Metanephros (tissue), 1 donor: ENCODE data around the gene SEPTIN2. TPM values are rescaled to one million over a fixed set of nuclear protein-coding genes. Genes with fewer than 3 reads are reported as not detected.

Experiments
- total RNA-seq: library from RNA; depleted of rRNA; stranded (reverse); fragments of >200 nt; gene quantifications from one replicate; pipeline ENCODE4 v1.2.3, GENCODE V29; 2014

SEPTIN2 gene
- 377 TPM for total RNA-seq

GRCh38 chr2:241315879-241316631 is at the start of gene SEPTIN2:
TSS of gene SEPTIN2 (plus strand) at chr2:241315925. CDS start at chr2:241324233, 8,308 bp downstream.

GRCh38 chr2:241315093-241315878 is 439 bp upstream of the SEPTIN2 start, which contains the start of gene HDLBP:
TSS of gene HDLBP (minus strand) at chr2:241315672. CDS start at chr2:241266869, 48,803 bp downstream.

GRCh38 chr2:241355983-241356870 is 40.5 kb downstream of the SEPTIN2 start, which contains the start of gene FARP2:
TSS of gene FARP2 (plus strand) at chr2:241356285. CDS start at chr2:241373108, 16,823 bp downstream.

Other genes with a start within 250 kb of the SEPTIN2 start
- 48.5 TPM for gene MTERF4, start 213.6 kb upstream of the SEPTIN2 start, total RNA-seq
- gene PASK, start 166.5 kb upstream of the SEPTIN2 start, total RNA-seq: 12.3 TPM
- 24.2 TPM for gene PPP1R7, start 165.5 kb upstream of the SEPTIN2 start, total RNA-seq
- 1.6 TPM for gene ANO7, start 127.2 kb upstream of the SEPTIN2 start, total RNA-seq
- gene HDLBP, start 253 bp upstream of the SEPTIN2 start, total RNA-seq: 488 TPM
- gene FARP2, start 40.4 kb downstream of the SEPTIN2 start, total RNA-seq: 69.4 TPM
- 274 TPM for gene STK25, start 192.7 kb downstream of the SEPTIN2 start, total RNA-seq
- 28.4 TPM for gene BOK, start 242.8 kb downstream of the SEPTIN2 start, total RNA-seq